ENCODE results near the gene SCPEP1.
"Not testable (repeated sequence)": the region's sequence is repeated elsewhere in the genome, so short reads cannot be mapped to it uniquely, and the experiment has no call there.

SCPEP1 gene

DNA sequence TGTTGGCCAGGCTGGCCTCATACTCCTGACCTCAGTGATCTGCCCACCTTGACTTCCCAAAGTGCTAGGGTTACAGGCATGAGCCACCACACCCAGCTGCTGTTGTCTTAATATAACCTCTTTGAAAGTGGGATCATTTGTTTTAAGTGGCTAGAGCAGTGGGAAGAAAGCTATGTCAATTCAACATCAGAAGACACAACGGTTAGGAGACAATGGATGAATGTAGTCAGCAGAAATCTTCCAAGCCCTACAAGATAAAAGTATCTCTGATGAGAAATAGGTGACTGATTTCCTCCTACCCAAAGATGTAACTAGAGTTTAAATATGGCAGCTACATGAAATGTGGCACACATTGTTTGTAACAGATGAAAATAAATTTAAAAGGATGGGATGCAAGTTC is 44.1 kb upstream of the SCPEP1 start:
- DNase-seq: no peak
- H3K9me3 Mint-ChIP-seq: peaks cover 50% of the 10 kb centered on the region
- H3K4me1 Mint-ChIP-seq: no peaks in the 10 kb centered on the region
- no peak for TF ChIP-seq CTCF (IDR thresholded peaks at IDR 0.05)
- H3K4me3 Mint-ChIP-seq: no peak overlapping the region
- H3K36me3 Mint-ChIP-seq (ENCODE audit: low read depth): peaks cover 85% of the 10 kb centered on the region
- H3K27ac Mint-ChIP-seq: no peak overlapping the region
- H3K27me3 Mint-ChIP-seq (ENCODE audit: low read depth, poor library complexity): no peaks in the 10 kb centered on the region

DNA sequence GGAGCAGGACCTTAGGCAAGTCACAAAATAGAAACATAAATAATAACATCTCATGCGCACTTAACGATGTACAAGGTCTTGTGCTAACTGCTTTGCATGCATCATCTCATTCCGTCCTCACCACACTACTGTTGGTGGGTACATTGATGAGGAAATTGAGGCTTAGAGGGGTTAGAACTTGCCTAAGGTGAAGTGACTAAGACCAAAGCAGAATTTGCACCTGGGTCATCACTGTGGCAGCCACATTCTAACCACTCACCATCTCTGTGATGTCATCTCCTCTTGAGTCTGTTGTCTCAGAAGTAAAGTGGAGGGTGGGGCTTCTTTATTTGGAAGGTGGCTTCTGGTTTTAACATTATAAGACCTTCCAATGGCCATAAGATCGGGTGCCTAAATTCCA is 43.7 kb upstream of the SCPEP1 start:
- Mint-ChIP-seq H3K4me3 (no peak overlapping the region), H3K36me3 (ENCODE audit: low read depth) (peaks cover 85% of the 10 kb centered on the region), H3K4me1 (no peaks in the 10 kb centered on the region), H3K27ac (no peak overlapping the region), H3K9me3 (peaks cover 46% of the 10 kb centered on the region), H3K27me3 (ENCODE audit: low read depth, poor library complexity) (no peaks in the 10 kb centered on the region)
- TF ChIP-seq CTCF (IDR thresholded peaks at IDR 0.05): no peak
- DNase-seq: no peak

- no peak for TF ChIP-seq CTCF (IDR thresholded peaks at IDR 0.05)
- H3K4me1 Mint-ChIP-seq: no peaks in the 10 kb centered on the region
- DNase-seq: no peak
- peaks cover 34% of the 10 kb centered on the region for H3K9me3 Mint-ChIP-seq
- H3K27me3 Mint-ChIP-seq (ENCODE audit: low read depth, poor library complexity): no peaks in the 10 kb centered on the region
- H3K27ac Mint-ChIP-seq: no peak overlapping the region
- no peak overlapping the region for H3K4me3 Mint-ChIP-seq
- H3K36me3 Mint-ChIP-seq (ENCODE audit: low read depth): peaks cover 83% of the 10 kb centered on the region
Measured at GRCh38 chr17:56935461-56935860, 42.5 kb upstream of the SCPEP1 start.

DNA sequence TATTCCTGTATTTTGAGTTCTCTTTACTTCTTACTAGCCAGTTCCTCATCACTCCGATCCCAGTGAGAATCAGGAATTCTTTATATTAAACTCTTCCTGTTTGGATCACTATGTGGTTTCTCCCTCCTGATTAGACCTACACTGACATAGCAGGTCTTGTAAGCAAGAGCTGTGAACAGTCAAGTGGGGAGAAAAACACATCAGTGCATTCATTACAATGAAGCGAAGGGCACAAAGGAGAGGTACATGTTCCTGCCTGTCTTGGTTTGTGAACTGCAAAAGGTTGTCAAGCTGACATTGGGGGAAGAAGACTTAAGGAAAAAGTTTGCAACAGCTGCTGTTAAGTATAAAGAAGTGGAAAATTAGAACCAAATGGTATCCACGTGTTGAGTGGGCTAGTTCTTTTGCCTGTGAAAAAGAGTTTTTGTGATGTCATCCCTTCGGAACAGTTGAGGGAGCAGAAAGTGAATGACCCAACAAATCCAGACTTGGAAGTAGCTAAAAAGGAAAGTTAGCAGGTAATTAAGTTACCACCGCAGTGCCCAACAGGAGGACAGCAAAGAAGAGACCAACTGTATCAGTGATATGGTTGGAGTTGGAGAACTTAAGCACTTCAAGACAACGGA is 41.1 kb upstream of the SCPEP1 start:
- no peak for DNase-seq
- no peak for TF ChIP-seq CTCF (IDR thresholded peaks at IDR 0.05)
- Mint-ChIP-seq H3K4me1 (no peaks in the 10 kb centered on the region), H3K4me3 (no peak overlapping the region), H3K9me3 (peaks cover 21% of the 10 kb centered on the region), H3K27ac (no peak overlapping the region), H3K36me3 (ENCODE audit: low read depth) (peaks cover 83% of the 10 kb centered on the region), H3K27me3 (ENCODE audit: low read depth, poor library complexity) (no peaks in the 10 kb centered on the region)

- Mint-ChIP-seq H3K36me3 (ENCODE audit: low read depth) (peaks cover 83% of the 10 kb centered on the region), H3K4me1 (no peaks in the 10 kb centered on the region), H3K4me3 (no peak overlapping the region), H3K27ac (no peak overlapping the region), H3K27me3 (ENCODE audit: low read depth, poor library complexity) (no peaks in the 10 kb centered on the region), H3K9me3 (peaks cover 12% of the 10 kb centered on the region)
- no peak for DNase-seq
- TF ChIP-seq CTCF (IDR thresholded peaks at IDR 0.05): no peak
Measured at GRCh38 chr17:56937687-56938086, 40.2 kb upstream of the SCPEP1 start.

DNA sequence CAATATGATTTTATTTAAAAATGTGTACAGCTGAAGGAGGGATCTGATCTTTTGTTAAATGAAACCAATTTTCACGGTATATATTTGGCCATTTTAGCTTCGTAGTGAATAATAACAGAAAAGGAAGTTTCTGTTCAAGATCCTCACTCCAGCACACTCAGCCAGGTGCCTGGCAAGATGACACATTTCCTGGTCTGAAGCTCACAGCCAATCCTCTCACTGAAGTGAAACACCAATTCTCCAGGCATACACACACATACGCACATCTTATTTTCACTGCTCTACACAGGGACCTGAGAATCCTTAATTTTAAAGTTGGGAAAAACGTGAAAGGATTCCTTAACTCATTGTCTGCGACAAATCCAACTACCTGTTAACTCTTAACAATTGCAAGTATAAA is 39.7 kb upstream of the SCPEP1 start:
- not testable (repeated sequence) for DNase-seq; H3K27ac Mint-ChIP-seq; H3K27me3 Mint-ChIP-seq (ENCODE audit: low read depth, poor library complexity); H3K4me1 Mint-ChIP-seq; H3K9me3 Mint-ChIP-seq; H3K4me3 Mint-ChIP-seq
- H3K36me3 Mint-ChIP-seq (ENCODE audit: low read depth): peaks cover 83% of the 10 kb centered on the region
